HepG2 (cell line): ENCODE data around the gene FKBP10. TPM values are rescaled to one million over a fixed set of nuclear protein-coding genes. Genes with fewer than 3 reads are reported as not detected.
A peak's percentile ranks its signal among the peaks of the same experiment; 100 is the strongest.

Experiments
- DMAP1 ChIP-seq: IDR thresholded peaks from 2 replicates; pipeline ENCODE4 v1.6.1; 2016
- NCOA1 ChIP-seq: sonication (generic); formaldehyde crosslinking; IDR thresholded peaks from 2 replicates; pipeline ENCODE4 v1.9.0; 2021; ENCODE audit warnings: missing genetic modification reagents
- NFKB2 ChIP-seq: sonication (generic); formaldehyde crosslinking; IDR thresholded peaks from 2 replicates; pipeline ENCODE4 v1.4.0; 2020; ENCODE audit warnings: missing genetic modification reagents, borderline replicate concordance
- NR1H2 ChIP-seq: sonication (generic); formaldehyde crosslinking; IDR thresholded peaks from 2 replicates; pipeline ENCODE4 v1.8.1; 2022; ENCODE audit warnings: low read depth, missing genetic modification reagents, borderline replicate concordance
- NR2F6 ChIP-seq, 2 experiments: IDR thresholded peaks; 2 replicates each; pipeline ENCODE4 v1.6.1; 2016; ENCODE audit warnings: antibody characterized with exemption in 1 of 2, mild to moderate bottlenecking in 1 of 2
- PHF5A ChIP-seq: IDR thresholded peaks from one replicate; pipeline ENCODE4 v1.6.1; 2018; ENCODE audit warnings: low read depth, missing genetic modification reagents; ENCODE audit not compliant: unreplicated experiment
- SOX13 ChIP-seq, 3 experiments: fragments of 450-650 bp in 1 of 3; sonication (generic) in 1 of 3; formaldehyde crosslinking in 1 of 3; IDR thresholded peaks in 2 of 3; conservative IDR thresholded peaks in 1 of 3; 2 replicates each; pipeline versions ENCODE4 v1.5.0 to v1.6.1; 2016 to 2020; ENCODE audit warnings: antibody characterized with exemption in 1 of 3, mild to moderate bottlenecking in 1 of 3, missing compliant biosample characterization in 1 of 3, missing genetic modification reagents in 1 of 3, moderate library complexity in 1 of 3
- ZFP41 ChIP-seq: sonication (generic); formaldehyde crosslinking; IDR thresholded peaks from 2 replicates; pipeline ENCODE4 v1.4.0; 2020; ENCODE audit warnings: mild to moderate bottlenecking, missing genetic modification reagents, borderline replicate concordance
- ZNF143 ChIP-seq: sonication (generic); formaldehyde crosslinking; IDR thresholded peaks from 2 replicates; pipeline ENCODE4 v1.4.0; 2020; ENCODE audit warnings: missing genetic modification reagents
- ZNF572 ChIP-seq: sonication (generic); formaldehyde crosslinking; IDR thresholded peaks from 2 replicates; pipeline ENCODE4 v1.5.1; 2020; ENCODE audit warnings: mild to moderate bottlenecking, missing genetic modification reagents
- ZNF616 ChIP-seq: sonication (generic); formaldehyde crosslinking; IDR thresholded peaks from 2 replicates; pipeline ENCODE4 v1.5.0; 2020; ENCODE audit warnings: low read depth, mild to moderate bottlenecking, missing genetic modification reagents
- ZNF878 ChIP-seq: sonication (generic); formaldehyde crosslinking; IDR thresholded peaks from 2 replicates; pipeline ENCODE4 v1.8.1; 2023; ENCODE audit warnings: mild to moderate bottlenecking, missing genetic modification reagents, moderate library complexity
- ZSCAN12 ChIP-seq: sonication (generic); formaldehyde crosslinking; IDR thresholded peaks from 2 replicates; pipeline ENCODE4 v1.9.0; 2021; ENCODE audit warnings: mild to moderate bottlenecking, missing genetic modification reagents
- polyA plus RNA-seq, 8 experiments: library from polyadenylated mRNA; depleted of rRNA in 3 of 8; stranded (reverse) in 7 of 8; unstranded in 1 of 8; fragments of >200 nt; fragmentation: Illumina TruSeq in 4 of 8; extraction: Trizol in 4 of 8; gene quantifications; 2 replicates each; pipeline versions ENCODE4 v1.2.1 to v1.2.3, GENCODE V29; 2011 to 2016; ENCODE audit warnings: low read depth in 4 of 8, missing spikeins in 1 of 8, mixed read lengths in 1 of 8; ENCODE audit not compliant: insufficient read depth in 1 of 8
- total RNA-seq, 5 experiments: library from RNA; depleted of rRNA; stranded (reverse); fragments of >200 nt; fragmentation: Illumina TruSeq; extraction: Trizol; gene quantifications; 2 replicates each; pipeline ENCODE4 v1.2.3, GENCODE V29; 2016; ENCODE audit warnings: low read depth in 1 of 5
- TF ChIP-seq, protein P1 (sequence below): fragments of 450-650 bp; IDR thresholded peaks from 2 replicates; pipeline ENCODE4 v1.6.1; 2017; ENCODE audit warnings: mild to moderate bottlenecking
- TF ChIP-seq, protein P2 (sequence below), 2 experiments: sonication (generic) in 1 of 2; formaldehyde crosslinking in 1 of 2; IDR thresholded peaks; 2 replicates each; pipeline versions ENCODE4 v1.4.0 to v1.6.1; 2016 to 2020; ENCODE audit warnings: borderline replicate concordance in 1 of 2, low read depth in 1 of 2, mild to moderate bottlenecking in 1 of 2, missing genetic modification reagents in 1 of 2
- TF ChIP-seq, protein P3 (sequence below): sonication (generic); formaldehyde crosslinking; IDR thresholded peaks from 2 replicates; pipeline ENCODE4 v1.4.0; 2020; ENCODE audit warnings: missing genetic modification reagents, borderline replicate concordance
- TF ChIP-seq, protein P4 (sequence below): sonication (generic); formaldehyde crosslinking; IDR thresholded peaks from 2 replicates; pipeline ENCODE4 v1.8.0; 2022; ENCODE audit warnings: mild to moderate bottlenecking, missing genetic modification reagents, borderline replicate concordance

FKBP10 gene
- total and polyA plus RNA-seq, 2 of the 13 experiments (the other 11 are each of a cell fraction or from before 2014, with no cell fraction given) = 149 to 573 TPM

DNA sequence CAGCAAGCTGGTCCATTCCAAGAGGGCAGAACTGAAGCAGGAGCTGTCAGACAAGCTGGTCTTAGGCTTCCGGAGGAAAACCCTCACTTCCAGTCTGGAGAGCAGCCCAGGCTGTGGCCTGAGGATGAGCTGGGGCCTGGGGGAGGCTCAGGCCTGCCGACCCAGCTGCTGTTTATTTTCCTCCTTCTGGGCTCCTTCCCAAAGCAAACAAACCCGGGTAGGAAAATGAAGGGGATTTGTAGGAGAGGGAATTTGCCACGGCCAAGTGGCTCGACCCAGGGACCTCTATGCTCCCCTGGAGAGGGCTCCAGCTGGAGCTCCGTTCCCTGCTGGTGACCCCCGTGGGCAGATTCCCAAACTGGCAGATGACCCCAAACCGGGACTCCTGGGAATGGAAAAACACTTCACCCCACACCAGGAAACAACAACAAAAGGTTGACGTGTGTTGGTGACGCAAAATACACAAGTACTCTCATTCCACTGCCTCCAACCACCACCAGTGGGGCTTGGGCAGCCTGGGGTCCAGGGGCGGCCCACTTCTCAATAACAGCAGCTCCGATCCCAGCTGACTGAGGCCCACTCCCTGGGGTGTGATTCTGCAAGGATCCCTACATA, 35.1 kb upstream of the FKBP10 start (continued):
- no peak for TF ChIP-seq SOX13 (IDR thresholded peaks at IDR 0.05)
- TF ChIP-seq SOX13 (CRISPR knock-in tag; conservative IDR thresholded peaks at IDR 0.05 in 1 of 2, IDR thresholded peaks at IDR 0.05 in 1 of 2) = peak in 1 of 2 experiments; percentile 43; a peak in 1 of 4 replicates
- no peak for TF ChIP-seq ZSCAN12 (CRISPR knock-in tag)
- TF ChIP-seq NR2F6 (IDR thresholded peaks at IDR 0.05) = peak; percentile 68
- peak; percentile 42; the same call in 1 of the 2 replicates for TF ChIP-seq NR2F6 (CRISPR knock-in tag; IDR thresholded peaks at IDR 0.05)
- TF ChIP-seq, protein P1, sequence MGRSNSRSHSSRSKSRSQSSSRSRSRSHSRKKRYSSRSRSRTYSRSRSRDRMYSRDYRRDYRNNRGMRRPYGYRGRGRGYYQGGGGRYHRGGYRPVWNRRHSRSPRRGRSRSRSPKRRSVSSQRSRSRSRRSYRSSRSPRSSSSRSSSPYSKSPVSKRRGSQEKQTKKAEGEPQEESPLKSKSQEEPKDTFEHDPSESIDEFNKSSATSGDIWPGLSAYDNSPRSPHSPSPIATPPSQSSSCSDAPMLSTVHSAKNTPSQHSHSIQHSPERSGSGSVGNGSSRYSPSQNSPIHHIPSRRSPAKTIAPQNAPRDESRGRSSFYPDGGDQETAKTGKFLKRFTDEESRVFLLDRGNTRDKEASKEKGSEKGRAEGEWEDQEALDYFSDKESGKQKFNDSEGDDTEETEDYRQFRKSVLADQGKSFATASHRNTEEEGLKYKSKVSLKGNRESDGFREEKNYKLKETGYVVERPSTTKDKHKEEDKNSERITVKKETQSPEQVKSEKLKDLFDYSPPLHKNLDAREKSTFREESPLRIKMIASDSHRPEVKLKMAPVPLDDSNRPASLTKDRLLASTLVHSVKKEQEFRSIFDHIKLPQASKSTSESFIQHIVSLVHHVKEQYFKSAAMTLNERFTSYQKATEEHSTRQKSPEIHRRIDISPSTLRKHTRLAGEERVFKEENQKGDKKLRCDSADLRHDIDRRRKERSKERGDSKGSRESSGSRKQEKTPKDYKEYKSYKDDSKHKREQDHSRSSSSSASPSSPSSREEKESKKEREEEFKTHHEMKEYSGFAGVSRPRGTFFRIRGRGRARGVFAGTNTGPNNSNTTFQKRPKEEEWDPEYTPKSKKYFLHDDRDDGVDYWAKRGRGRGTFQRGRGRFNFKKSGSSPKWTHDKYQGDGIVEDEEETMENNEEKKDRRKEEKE = no peak
- TF ChIP-seq, protein P2, sequence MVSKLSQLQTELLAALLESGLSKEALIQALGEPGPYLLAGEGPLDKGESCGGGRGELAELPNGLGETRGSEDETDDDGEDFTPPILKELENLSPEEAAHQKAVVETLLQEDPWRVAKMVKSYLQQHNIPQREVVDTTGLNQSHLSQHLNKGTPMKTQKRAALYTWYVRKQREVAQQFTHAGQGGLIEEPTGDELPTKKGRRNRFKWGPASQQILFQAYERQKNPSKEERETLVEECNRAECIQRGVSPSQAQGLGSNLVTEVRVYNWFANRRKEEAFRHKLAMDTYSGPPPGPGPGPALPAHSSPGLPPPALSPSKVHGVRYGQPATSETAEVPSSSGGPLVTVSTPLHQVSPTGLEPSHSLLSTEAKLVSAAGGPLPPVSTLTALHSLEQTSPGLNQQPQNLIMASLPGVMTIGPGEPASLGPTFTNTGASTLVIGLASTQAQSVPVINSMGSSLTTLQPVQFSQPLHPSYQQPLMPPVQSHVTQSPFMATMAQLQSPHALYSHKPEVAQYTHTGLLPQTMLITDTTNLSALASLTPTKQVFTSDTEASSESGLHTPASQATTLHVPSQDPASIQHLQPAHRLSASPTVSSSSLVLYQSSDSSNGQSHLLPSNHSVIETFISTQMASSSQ (IDR thresholded peaks at IDR 0.05; ENCODE audit: low read depth) = no peak
- TF ChIP-seq, protein P2 (CRISPR knock-in tag; IDR thresholded peaks at IDR 0.05; ENCODE audit: borderline replicate concordance) = peak; percentile 40; the same call in 1 of the 2 replicates
- TF ChIP-seq, protein P3, sequence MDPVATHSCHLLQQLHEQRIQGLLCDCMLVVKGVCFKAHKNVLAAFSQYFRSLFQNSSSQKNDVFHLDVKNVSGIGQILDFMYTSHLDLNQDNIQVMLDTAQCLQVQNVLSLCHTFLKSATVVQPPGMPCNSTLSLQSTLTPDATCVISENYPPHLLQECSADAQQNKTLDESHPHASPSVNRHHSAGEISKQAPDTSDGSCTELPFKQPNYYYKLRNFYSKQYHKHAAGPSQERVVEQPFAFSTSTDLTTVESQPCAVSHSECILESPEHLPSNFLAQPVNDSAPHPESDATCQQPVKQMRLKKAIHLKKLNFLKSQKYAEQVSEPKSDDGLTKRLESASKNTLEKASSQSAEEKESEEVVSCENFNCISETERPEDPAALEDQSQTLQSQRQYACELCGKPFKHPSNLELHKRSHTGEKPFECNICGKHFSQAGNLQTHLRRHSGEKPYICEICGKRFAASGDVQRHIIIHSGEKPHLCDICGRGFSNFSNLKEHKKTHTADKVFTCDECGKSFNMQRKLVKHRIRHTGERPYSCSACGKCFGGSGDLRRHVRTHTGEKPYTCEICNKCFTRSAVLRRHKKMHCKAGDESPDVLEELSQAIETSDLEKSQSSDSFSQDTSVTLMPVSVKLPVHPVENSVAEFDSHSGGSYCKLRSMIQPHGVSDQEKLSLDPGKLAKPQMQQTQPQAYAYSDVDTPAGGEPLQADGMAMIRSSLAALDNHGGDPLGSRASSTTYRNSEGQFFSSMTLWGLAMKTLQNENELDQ (CRISPR knock-in tag) = no peak
- peak; percentile 26 for TF ChIP-seq PHF5A
- no peak for TF ChIP-seq NR1H2 (CRISPR knock-in tag)
- TF ChIP-seq ZNF572 = no peak
- TF ChIP-seq ZNF878 (CRISPR knock-in tag) = 0 out of 2 replicates have a peak, but pooled peaks have one; percentile 35
- TF ChIP-seq ZFP41 (CRISPR knock-in tag) = 0 out of 2 replicates have a peak, but pooled peaks have one; percentile 28
- 0 out of 2 replicates have a peak, but pooled peaks have one; percentile 16 for TF ChIP-seq ZNF143 (CRISPR knock-in tag)
- TF ChIP-seq DMAP1 (CRISPR knock-in tag) = peak; percentile 34; the same call in 1 of the 2 replicates
- TF ChIP-seq ZNF616 (CRISPR knock-in tag) = peak; percentile 17; the same call in 1 of the 2 replicates
- no peak for TF ChIP-seq NCOA1 (CRISPR knock-in tag)
- TF ChIP-seq, protein P4, sequence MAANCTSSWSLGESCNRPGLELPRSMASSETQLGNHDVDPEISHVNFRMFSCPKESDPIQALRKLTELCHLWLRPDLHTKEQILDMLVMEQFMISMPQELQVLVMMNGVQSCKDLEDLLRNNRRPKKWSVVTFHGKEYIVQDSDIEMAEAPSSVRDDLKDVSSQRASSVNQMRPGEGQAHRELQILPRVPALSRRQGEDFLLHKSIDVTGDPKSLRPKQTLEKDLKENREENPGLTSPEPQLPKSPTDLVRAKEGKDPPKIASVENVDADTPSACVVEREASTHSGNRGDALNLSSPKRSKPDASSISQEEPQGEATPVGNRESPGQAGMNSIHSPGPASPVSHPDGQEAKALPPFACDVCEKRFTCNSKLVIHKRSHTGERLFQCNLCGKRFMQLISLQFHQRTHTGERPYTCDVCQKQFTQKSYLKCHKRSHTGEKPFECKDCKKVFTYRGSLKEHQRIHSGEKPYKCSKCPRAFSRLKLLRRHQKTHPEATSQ = no peak
- 0 out of 2 replicates have a peak, but pooled peaks have one; percentile 28 for TF ChIP-seq NFKB2
